ENCODE data around the gene SURF4. TPM values are rescaled to one million over a fixed set of nuclear protein-coding genes. Genes with fewer than 3 reads are reported as not detected.
"Not testable (repeated sequence)": the region's sequence is repeated elsewhere in the genome, so short reads cannot be mapped to it uniquely, and the experiment has no call there.

SURF4 gene
- total RNA-seq, 1 experiment from 2014 or later, result 361 TPM

GRCh38 chr9:133378408-133378962, 2.6 kb upstream of the SURF4 start:
- in situ Hi-C loops (cut with HindIII; ENCODE audit: low sequenced_read_pairs), result loop anchor here (5.0 kb wide), 1 partner anchor 39 kb away; the partner anchor contains the start of gene REXO4
- no peak for DNase-seq (ENCODE audit: low spot score)

- in situ Hi-C loops (cut with HindIII; ENCODE audit: low sequenced_read_pairs), result loop anchor here (5.0 kb wide), 1 partner anchor 40 kb away; the partner anchor contains the start of gene REXO4
- no peak for DNase-seq (ENCODE audit: low spot score)
These were observed 1.9 kb upstream of the SURF4 start for GRCh38 chr9:133377721-133378216.

GRCh38 chr9:133377280-133377679, 1.4 kb upstream of the SURF4 start:
- DNase-seq (ENCODE audit: low spot score), result not testable (repeated sequence)
- in situ Hi-C loops (cut with HindIII; ENCODE audit: low sequenced_read_pairs), result loop anchor here (5.0 kb wide), 1 partner anchor 40 kb away; the partner anchor contains the start of gene REXO4

GRCh38 chr9:133375116-133375723, 640 bp downstream of the SURF4 start:
- DNase-seq (ENCODE audit: low spot score), result no peak
- in situ Hi-C loops (cut with HindIII; ENCODE audit: low sequenced_read_pairs), result loop anchor here (5.0 kb wide), 1 partner anchor 42 kb away; the partner anchor contains the start of gene REXO4

- in situ Hi-C loops (cut with HindIII; ENCODE audit: low sequenced_read_pairs), result loop anchor here (5.0 kb wide), 1 partner anchor 43 kb away; the partner anchor contains the start of gene REXO4
- no peak for DNase-seq (ENCODE audit: low spot score)
These were observed 1.2 kb downstream of the SURF4 start for GRCh38 chr9:133374612-133375115.

- DNase-seq (ENCODE audit: low spot score), result no peak
- in situ Hi-C loops (cut with HindIII; ENCODE audit: low sequenced_read_pairs), result no loop called here
These were observed 3.7 kb downstream of the SURF4 start for GRCh38 chr9:133372144-133372543.

GRCh38 chr9:133371261-133371711, 4.6 kb downstream of the SURF4 start:
- no peak for DNase-seq (ENCODE audit: low spot score)
- in situ Hi-C loops (cut with HindIII; ENCODE audit: low sequenced_read_pairs), result no loop called here

- DNase-seq (ENCODE audit: low spot score), result no peak
- in situ Hi-C loops (cut with HindIII; ENCODE audit: low sequenced_read_pairs), result no loop called here
These were observed 5.2 kb downstream of the SURF4 start for GRCh38 chr9:133370685-133371084.

GRCh38 chr9:133369933-133370332, 5.9 kb downstream of the SURF4 start:
- no peak for DNase-seq (ENCODE audit: low spot score)
- in situ Hi-C loops (cut with HindIII; ENCODE audit: low sequenced_read_pairs), result no loop called here

- in situ Hi-C loops (cut with HindIII; ENCODE audit: low sequenced_read_pairs), result no loop called here
These were observed 6.4 kb downstream of the SURF4 start for GRCh38 chr9:133369422-133369821.

GRCh38 chr9:133368249-133368881, 7.5 kb downstream of the SURF4 start:
- DNase-seq (ENCODE audit: low spot score), result peak; percentile 71
- in situ Hi-C loops (cut with HindIII; ENCODE audit: low sequenced_read_pairs), result no loop called here

More at GRCh38 chr9:133369422-133369821, 6.4 kb downstream of the SURF4 start:
- no peak for DNase-seq (ENCODE audit: low spot score)

- no peak for DNase-seq (ENCODE audit: low spot score)
- in situ Hi-C loops (cut with HindIII; ENCODE audit: low sequenced_read_pairs), result no loop called here
These were observed 8.1 kb downstream of the SURF4 start for GRCh38 chr9:133367778-133368177.

- in situ Hi-C loops (cut with HindIII; ENCODE audit: low sequenced_read_pairs), result no loop called here
- DNase-seq (ENCODE audit: low spot score), result no peak
These were observed 8.6 kb downstream of the SURF4 start for GRCh38 chr9:133367221-133367620.

GRCh38 chr9:133366435-133366834, 9.4 kb downstream of the SURF4 start:
- DNase-seq (ENCODE audit: low spot score), result no peak
- in situ Hi-C loops (cut with HindIII; ENCODE audit: low sequenced_read_pairs), result no loop called here

- in situ Hi-C loops (cut with HindIII; ENCODE audit: low sequenced_read_pairs), result no loop called here
- no peak for DNase-seq (ENCODE audit: low spot score)
These were observed 13.4 kb downstream of the SURF4 start for GRCh38 chr9:133362359-133363044.

GRCh38 chr9:133361507-133362092, 14.3 kb downstream of the SURF4 start:
- in situ Hi-C loops (cut with HindIII; ENCODE audit: low sequenced_read_pairs), result no loop called here
- no peak for DNase-seq (ENCODE audit: low spot score)

- in situ Hi-C loops (cut with HindIII; ENCODE audit: low sequenced_read_pairs), result no loop called here
- no peak for DNase-seq (ENCODE audit: low spot score)
These were observed 15.2 kb downstream of the SURF4 start for GRCh38 chr9:133360400-133361393.
